Astrocyte of the spinal cord (primary cell): Measurements from ENCODE around the gene MAPKAP1.

ENCODE experiments used
- DNase-seq: peaks from one replicate; pipeline ENCODE4 v3.0.0; 2011; ENCODE audit warnings: low read depth, low spot score
- H3K4me3 ChIP-seq: 2 replicates; pipeline ENCODE4 v1.5.1; 2011; ENCODE audit warnings: low read depth, mild to moderate bottlenecking, low read length, moderate library complexity
- in situ Hi-C: cut with HindIII; loops from 2 replicates; pipeline ENCODE4 v1.10.0; 2017; ENCODE audit warnings: low sequenced_read_pairs
- TF ChIP-seq, protein P1 (sequence below): IDR thresholded peaks from 2 replicates; pipeline ENCODE4 v1.5.1; 2012; ENCODE audit warnings: low read depth, mild to moderate bottlenecking, low read length, inconsistent platforms

Gene MAPKAP1

DNA sequence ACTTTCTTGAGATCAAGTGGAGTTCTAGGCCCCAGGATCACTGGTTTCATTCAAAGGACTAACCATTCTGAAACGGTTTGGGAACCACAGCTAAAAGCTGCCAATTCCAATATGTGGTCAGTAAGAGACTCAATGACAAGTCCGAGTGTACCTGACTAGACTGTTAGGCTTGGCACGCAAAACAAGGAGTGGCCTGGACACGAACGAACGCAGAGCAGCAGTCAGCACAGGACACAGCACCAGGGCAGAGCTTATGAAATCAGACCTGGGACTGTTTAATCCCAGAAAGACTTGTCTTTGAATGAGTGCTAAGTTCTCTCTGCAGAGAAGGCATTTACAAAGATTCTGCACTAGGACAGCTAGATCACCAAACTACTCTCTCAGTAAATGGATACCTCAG, 231.6 kb downstream of the MAPKAP1 start:
- TF ChIP-seq, protein P1, sequence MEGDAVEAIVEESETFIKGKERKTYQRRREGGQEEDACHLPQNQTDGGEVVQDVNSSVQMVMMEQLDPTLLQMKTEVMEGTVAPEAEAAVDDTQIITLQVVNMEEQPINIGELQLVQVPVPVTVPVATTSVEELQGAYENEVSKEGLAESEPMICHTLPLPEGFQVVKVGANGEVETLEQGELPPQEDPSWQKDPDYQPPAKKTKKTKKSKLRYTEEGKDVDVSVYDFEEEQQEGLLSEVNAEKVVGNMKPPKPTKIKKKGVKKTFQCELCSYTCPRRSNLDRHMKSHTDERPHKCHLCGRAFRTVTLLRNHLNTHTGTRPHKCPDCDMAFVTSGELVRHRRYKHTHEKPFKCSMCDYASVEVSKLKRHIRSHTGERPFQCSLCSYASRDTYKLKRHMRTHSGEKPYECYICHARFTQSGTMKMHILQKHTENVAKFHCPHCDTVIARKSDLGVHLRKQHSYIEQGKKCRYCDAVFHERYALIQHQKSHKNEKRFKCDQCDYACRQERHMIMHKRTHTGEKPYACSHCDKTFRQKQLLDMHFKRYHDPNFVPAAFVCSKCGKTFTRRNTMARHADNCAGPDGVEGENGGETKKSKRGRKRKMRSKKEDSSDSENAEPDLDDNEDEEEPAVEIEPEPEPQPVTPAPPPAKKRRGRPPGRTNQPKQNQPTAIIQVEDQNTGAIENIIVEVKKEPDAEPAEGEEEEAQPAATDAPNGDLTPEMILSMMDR, result no peak
- H3K4me3 ChIP-seq, result no peak overlapping the region
- in situ Hi-C loops, result no loop called here
- DNase-seq, result no peak

DNA sequence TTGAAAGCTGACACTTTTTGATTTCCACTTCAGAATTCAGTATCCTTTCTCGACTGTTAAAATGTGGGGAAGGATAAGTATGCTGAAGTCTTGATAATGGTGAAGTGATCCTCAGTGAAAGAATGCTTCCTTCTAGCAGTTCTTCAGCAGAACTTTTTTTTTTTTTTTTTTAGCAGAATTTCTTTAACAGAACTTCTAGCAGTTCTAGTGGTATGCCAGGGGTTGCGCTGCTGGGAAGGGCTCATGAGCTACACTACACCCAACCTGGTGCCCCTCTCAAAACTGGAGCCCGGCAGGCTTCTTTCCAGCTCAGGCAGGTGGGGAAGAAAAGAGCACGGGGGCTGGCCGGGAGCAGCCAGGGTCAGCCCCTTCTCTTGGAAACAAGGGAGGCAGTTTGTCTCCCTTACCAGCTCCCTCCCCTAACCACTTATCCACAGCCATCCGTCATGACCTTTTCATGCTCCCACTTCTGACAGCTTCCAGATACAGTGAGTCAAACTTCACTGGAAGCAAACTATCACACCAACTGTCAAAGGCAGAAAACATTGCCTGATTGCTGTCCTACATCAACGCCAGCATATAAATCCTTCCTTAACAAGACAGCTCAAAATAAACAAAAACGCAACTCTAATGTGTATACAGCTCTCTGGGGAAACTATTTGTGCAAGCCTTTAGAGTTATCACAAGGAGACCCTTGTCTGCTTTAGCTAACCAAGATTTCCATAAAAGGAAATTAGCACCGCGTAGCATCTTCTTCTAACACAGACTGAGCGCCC, 233.9 kb downstream of the MAPKAP1 start:
- in situ Hi-C loops, result no loop called here
- no peak overlapping the region for H3K4me3 ChIP-seq
- DNase-seq, result peak; percentile 59
- TF ChIP-seq, protein P1, result peak; percentile 22

DNA sequence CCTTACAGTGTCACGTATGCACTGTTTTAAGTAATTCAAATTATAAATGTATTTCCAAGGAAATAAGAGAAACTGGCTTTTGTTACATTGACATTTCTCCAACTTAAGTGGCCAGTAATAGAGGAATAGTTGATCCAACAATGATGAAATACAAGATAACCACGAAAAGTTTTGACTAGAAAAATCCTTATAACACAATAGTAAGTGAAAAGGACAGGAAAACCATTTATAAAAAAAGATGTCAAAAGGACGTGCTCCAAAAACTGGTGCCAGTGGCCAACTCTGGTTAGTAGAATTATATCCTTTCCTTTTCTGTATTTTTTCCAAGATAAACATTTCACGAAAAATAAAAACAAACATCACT, 234.5 kb downstream of the MAPKAP1 start:
- no peak overlapping the region for H3K4me3 ChIP-seq
- in situ Hi-C loops, result no loop called here
- no peak for DNase-seq
- TF ChIP-seq, protein P1, result no peak

DNA sequence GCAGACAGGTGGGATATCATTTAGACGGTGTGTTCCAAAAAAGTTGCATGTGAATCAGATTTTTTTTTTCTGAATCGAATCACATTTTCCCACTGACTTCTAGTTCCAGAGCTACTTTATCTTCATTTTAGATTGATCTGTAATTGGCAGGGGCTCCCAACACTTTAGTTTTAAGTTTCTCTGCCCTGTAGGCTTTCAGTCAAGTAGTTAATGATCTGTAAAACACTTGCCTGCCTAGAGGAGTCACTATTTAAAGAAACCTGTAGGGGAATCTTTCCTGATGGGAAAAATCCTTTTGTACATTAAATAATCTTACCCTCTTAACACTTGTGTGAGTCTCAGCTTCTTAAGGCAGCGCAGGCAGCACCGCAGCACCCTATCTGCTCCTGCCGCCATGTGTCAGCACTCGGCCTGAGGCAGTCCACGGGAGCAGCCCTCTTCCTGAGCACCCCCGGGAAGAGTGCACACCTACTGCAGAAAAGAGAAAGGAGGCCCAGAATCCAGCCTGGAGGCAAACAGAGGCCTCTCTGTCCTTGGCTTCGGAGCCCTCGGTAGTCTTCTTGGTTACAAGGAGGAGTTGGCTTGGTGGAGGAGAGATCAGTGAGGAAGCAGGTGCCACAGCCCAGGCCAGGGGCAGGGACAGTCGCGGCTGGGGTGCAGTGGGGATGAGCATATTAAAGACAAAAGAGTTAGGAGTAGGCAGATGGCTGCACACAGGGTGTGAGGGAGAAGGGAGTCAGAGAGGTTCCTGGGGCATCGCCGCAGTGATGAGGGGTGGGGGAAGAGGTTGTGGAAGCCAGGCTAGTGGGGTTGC, 236.0 kb downstream of the MAPKAP1 start:
- TF ChIP-seq, protein P1, result no peak
- in situ Hi-C loops, result no loop called here
- DNase-seq, result no peak
- H3K4me3 ChIP-seq, result no peak overlapping the region

DNA sequence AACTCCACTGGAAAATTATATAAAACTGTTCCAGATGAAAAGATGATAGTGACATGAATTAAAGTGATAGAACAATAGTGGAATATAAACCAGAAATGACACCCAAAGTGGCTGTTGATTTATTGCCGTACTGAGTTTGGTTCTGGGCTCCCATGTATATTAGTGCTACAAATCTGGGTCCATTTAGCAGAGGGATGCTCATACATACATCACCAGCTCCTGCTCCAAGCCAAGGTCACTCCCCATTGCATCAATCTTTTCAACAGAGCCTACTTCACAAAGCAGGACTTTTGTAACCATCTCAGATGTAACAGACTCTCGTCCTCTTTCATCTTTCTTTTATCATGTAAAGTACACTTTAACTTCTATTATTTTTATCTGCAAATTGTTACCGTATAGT, 236.8 kb downstream of the MAPKAP1 start:
- no peak overlapping the region for H3K4me3 ChIP-seq
- in situ Hi-C loops, result no loop called here
- TF ChIP-seq, protein P1, result no peak
- DNase-seq, result no peak

DNA sequence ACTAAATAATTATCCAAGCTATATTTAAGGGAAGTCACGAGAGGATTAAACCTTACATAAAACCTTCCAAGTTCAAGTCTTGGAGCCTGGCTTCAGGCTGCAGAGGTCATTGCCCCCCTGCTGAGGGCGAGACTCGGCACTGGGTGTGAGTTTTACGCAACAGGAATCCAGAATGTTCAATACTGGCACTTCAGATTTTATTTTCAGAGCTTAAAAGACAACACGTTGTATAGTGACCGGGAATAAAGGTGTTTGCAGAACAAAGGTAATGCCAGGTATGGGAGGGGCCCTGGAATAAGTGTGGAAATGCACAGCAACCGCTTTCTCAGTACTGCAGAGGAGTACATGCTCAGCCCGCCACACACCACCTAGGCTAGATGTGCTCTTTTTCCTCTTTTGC, 238.4 kb downstream of the MAPKAP1 start:
- TF ChIP-seq, protein P1, result no peak
- in situ Hi-C loops, result no loop called here
- no peak for DNase-seq

More for the DNA sequence above, 238.4 kb downstream of the MAPKAP1 start:
- no peak overlapping the region for H3K4me3 ChIP-seq
